Heart right ventricle (tissue), 16 donors: ENCODE measurements around the gene KCTD1. TPM values are rescaled to one million over a fixed set of nuclear protein-coding genes. Genes with fewer than 3 reads are reported as not detected.

Experiments used
- ATAC-seq, 8 donors: fragments of 200-7000 bp; cut with Tn5 transposase; one replicate each; pipeline ENCODE4 v1.9.1; 2020; ENCODE audit warnings: mild to moderate bottlenecking in 8 of 8, moderate library complexity in 8 of 8, moderate number of reproducible peaks in 1 of 8
- DNase-seq, 2 donors: peaks; one replicate each; pipeline ENCODE4 v3.0.0-alpha.2; 2020
- H3K27ac ChIP-seq, 10 donors: fragments of 200-600 bp; sonication (generic) in 2 of 10; one replicate each; pipeline versions ENCODE4 v1.5.0 to v1.8.0; 2020 to 2022; ENCODE audit warnings: mild to moderate bottlenecking in 3 of 10
- H3K27me3 ChIP-seq, 7 donors: fragments of 200-600 bp; one replicate each; pipeline ENCODE4 v1.8.0; 2021 to 2022; ENCODE audit warnings: mild to moderate bottlenecking in 2 of 7
- H3K36me3 ChIP-seq, 9 donors: fragments of 200-600 bp; sonication (generic) in 1 of 9; one replicate each; pipeline versions ENCODE4 v1.5.0 to v1.8.0; 2020 to 2022; ENCODE audit warnings: mild to moderate bottlenecking in 2 of 9
- H3K4me1 ChIP-seq, 9 donors: fragments of 200-600 bp; sonication (generic) in 1 of 9; one replicate each; pipeline versions ENCODE4 v1.5.0 to v1.8.0; 2020 to 2022; ENCODE audit warnings: mild to moderate bottlenecking in 4 of 9
- H3K4me3 ChIP-seq, 10 donors: fragments of 200-600 bp; sonication (generic) in 2 of 10; one replicate each; pipeline versions ENCODE4 v1.5.0 to v1.8.0; 2020 to 2022; ENCODE audit warnings: mild to moderate bottlenecking in 7 of 10, moderate library complexity in 2 of 10
- H3K9me3 ChIP-seq, 11 donors: fragments of 200-600 bp in 10 of 11; sonication (generic) in 2 of 11; one replicate each; pipeline versions ENCODE4 v1.5.0 to v1.8.0; 2013 to 2022; ENCODE audit warnings: mild to moderate bottlenecking in 2 of 11, control low read depth in 1 of 11, moderate library complexity in 1 of 11
- WGBS, 2 donors: extraction: QIAGEN DNeasy Blood & Tissue Kit; methylation state at CpG; one replicate each; pipeline ENCODE4 v1.1.7; 2013; ENCODE audit warnings: inconsistent platforms in 1 of 2; 5-methylcytosine and 5-hydroxymethylcytosine counted together
- intact Hi-C, 10 donors: fragments of 100-400 bp; cut with DNase I; formaldehyde crosslinking; loops; one replicate each; pipeline versions ENCODE4 v1.11.1 to v1.14.2; 2022
- polyA plus RNA-seq, 2 donors: library from polyadenylated mRNA; stranded (reverse); fragments of 200-250 nt; gene quantifications; one replicate each; pipeline ENCODE4 v1.2.3, GENCODE V29; 2013
- total RNA-seq, 10 donors: library from RNA; stranded (reverse); fragmentation: NEBNext Ultra II Directional in 3 of 10; extraction: Animal tissue kit (Norgen Biotek cat#: 25700) in 3 of 10; gene quantifications; one replicate each; pipeline versions ENCODE4 v1.2.1 to v1.2.4, GENCODE V29; 2021 to 2023
- TF ChIP-seq, protein P1 (sequence below), 9 donors: fragments of 200-600 bp; sonication (generic) in 2 of 9; IDR thresholded peaks; one replicate each; pipeline versions ENCODE4 v1.5.0 to v1.8.0; 2021 to 2022; ENCODE audit warnings: antibody characterized with exemption in 9 of 9, mild to moderate bottlenecking in 5 of 9, moderate library complexity in 1 of 9
- donor health status: Arrhythmogenic right ventricular cardiomyopathy.
- donor health status: ischemic (EF 13 %, LVEDD 7.1; RV severe dilation, severe dysfunction).
- donor health status: healthy with polysubstance abuse.
- donor health status: DM: no; HTN: yes; CAD: no.
- donor health status: DM: no; HTN: no; CAD: no.
- donor health status: ischemic (EF 25% LVEDD 6.9; RV normal size, moderate dysfunction).
- donor health status: ischemic (EF 25% LVEDD 5.7; RV mildly dilated, moderate dysfunction).
- donor health status: healthy.
- donor health status: DM: yes; HTN: yes; CAD: no.
- donor health status: Ischemic cardiomyopathy.
- donor health status: ischemic (EF 35%, LVEDD 5.7; RV mildly dilated, moderate dysfunction).
- donor health status: nonischemic (EF 11% LVEDD 7.7; RV severe dilation, severe dysfunction).
- donor health status: DM: yes; HTN: yes; CAD: no.
- donor health status: PGD.
- donor health status: ischemic (EF 29% LVEDD 5.4; RV normal size, mild dysfunction).
- donor health status: nonischemic (EF 23%, LVEDD 6.1; RV moderate dilation, normal function).

Gene KCTD1
- total and polyA plus RNA-seq, 12 donors: 7.5 to 16.7 (median 10.7) TPM

DNA sequence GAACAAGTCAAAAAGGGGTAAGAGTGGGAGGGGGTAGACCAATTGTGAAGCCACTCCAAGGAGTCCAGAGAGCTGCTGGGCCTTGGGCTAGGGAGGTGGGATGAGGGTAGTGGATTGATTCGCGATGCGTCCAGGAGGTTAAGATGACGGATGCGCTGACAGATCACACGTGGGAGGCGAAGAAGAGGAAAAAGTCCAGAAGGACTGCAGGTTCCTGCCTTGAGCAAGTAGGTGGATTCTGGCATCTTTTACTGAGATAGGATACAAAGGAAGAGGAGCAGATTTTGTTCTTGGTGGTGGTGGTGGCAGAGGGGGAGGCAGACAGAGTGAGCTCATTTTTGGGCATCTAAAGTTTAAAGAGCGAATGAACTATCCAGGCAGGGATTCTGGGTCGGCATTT is 76.5 kb downstream of the KCTD1 start:
- intact Hi-C loops: no loop called here
- Histone ChIP-seq H3K4me3 (no peak overlapping the region), H3K36me3 (peaks cover 0 to 30% (median 0%) of the 10 kb centered on the region in 9 donors), H3K9me3 (no peaks in the 10 kb centered on the region), H3K27me3 (no peaks in the 10 kb centered on the region), H3K27ac (no peak overlapping the region), H3K4me1 (peaks cover 0 to 17% (median 3%) of the 10 kb centered on the region in 9 donors)
- WGBS, 2 donors: 89 to 92% methylated on average over 9 of the region's 9 CpGs
- ATAC-seq: no peak
- DNase-seq: no peak
- TF ChIP-seq, protein P1, sequence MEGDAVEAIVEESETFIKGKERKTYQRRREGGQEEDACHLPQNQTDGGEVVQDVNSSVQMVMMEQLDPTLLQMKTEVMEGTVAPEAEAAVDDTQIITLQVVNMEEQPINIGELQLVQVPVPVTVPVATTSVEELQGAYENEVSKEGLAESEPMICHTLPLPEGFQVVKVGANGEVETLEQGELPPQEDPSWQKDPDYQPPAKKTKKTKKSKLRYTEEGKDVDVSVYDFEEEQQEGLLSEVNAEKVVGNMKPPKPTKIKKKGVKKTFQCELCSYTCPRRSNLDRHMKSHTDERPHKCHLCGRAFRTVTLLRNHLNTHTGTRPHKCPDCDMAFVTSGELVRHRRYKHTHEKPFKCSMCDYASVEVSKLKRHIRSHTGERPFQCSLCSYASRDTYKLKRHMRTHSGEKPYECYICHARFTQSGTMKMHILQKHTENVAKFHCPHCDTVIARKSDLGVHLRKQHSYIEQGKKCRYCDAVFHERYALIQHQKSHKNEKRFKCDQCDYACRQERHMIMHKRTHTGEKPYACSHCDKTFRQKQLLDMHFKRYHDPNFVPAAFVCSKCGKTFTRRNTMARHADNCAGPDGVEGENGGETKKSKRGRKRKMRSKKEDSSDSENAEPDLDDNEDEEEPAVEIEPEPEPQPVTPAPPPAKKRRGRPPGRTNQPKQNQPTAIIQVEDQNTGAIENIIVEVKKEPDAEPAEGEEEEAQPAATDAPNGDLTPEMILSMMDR (IDR thresholded peaks at IDR 0.05): no peak

DNA sequence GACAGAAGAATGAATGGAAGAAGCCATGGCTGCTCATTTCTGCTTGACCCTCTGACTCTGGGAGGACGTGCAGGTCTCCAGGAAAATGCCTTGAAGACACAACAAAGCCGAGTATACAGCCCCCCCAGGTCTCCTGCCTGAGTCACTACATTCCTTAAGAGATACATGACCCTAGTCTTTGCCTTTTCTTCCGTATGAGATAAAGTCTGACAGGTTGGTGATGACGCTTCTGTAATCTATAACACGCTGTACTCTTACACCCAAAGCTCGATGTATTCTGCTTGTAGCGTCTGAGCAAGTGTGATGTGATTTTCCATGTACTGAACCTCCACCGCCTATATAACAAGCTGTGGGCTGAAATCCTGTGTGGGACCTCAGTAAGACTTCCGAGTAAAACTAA is 77.3 kb downstream of the KCTD1 start:
- TF ChIP-seq, protein P1 (IDR thresholded peaks at IDR 0.05): no peak
- ATAC-seq: peak in 1 of 8 donors; percentile 64
- DNase-seq: no peak
- Histone ChIP-seq H3K4me3 (no peak overlapping the region), H3K36me3 (peaks cover 0 to 23% (median 0%) of the 10 kb centered on the region in 9 donors), H3K4me1 (peaks cover 0 to 17% (median 3%) of the 10 kb centered on the region in 9 donors), H3K9me3 (no peaks in the 10 kb centered on the region), H3K27me3 (no peaks in the 10 kb centered on the region), H3K27ac (no peak overlapping the region)
- intact Hi-C loops: no loop called here
- 65 to 68% methylated on average over 9 of the region's 9 CpGs for WGBS, 2 donors

DNA sequence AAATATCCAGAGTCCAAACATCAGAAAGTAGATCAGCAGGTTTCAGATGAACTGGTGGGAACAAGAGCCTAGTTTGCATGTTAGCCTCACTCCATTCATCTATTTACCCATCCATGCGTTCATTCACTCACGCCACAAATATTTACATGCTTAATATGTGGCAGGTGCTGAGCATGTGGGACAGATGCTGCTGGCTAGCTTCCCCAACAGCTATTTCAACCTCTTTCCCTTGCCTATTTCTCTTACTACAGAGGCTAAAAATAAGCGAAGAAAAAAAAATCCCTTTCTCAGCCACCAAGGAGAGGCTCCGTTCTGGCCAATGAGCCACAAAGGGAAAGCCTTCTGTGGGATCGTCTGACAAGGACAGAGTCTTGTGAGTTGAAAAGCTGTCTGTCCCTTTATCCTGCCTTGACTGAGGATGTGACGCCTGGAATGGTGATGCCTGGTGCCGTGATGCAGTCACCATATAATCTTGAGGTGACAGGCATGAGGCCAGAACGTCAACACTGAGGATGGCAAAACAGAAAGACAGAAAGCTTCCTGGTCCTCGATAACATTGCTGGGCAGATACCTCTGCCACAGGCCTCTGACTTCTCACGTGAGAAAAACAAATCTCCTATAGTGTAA is 78.2 kb downstream of the KCTD1 start:
- intact Hi-C loops: no loop called here
- DNase-seq: no peak
- peak in 3 of 8 donors; percentile 40 to 61 (median 48) for ATAC-seq
- WGBS, 2 donors: 42 to 50% methylated on average over 10 of the region's 10 CpGs
- Histone ChIP-seq H3K27me3 (no peaks in the 10 kb centered on the region), H3K27ac (no peak overlapping the region), H3K36me3 (peaks cover 0 to 14% (median 0%) of the 10 kb centered on the region in 9 donors), H3K4me1 (peaks cover 0 to 17% (median 3%) of the 10 kb centered on the region in 9 donors), H3K4me3 (no peak overlapping the region), H3K9me3 (no peaks in the 10 kb centered on the region)
- TF ChIP-seq, protein P1 (IDR thresholded peaks at IDR 0.05): no peak

DNA sequence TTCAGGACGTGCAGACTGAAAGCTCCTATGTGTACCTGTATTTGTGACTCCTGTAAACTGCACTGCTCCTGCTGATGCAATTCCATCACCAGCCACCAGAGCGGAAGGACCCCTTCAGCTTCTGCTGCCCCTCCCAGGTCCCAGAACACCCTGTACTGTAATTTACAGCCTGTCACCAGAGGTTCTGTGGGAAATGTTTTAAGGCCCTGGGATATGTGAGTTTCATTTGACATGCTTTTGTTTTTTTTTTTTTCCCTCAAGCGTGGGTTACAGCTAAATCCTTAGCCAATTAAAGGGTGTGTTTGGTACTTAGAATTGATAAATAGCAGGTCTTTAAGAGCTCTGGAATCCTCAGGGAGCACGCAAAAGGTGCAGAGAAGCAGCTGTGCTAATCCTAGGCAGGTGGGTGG is 79.4 kb downstream of the KCTD1 start:
- Histone ChIP-seq H3K36me3 (peaks cover 0 to 10% (median 0%) of the 10 kb centered on the region in 9 donors), H3K4me1 (peaks cover 0 to 17% (median 3%) of the 10 kb centered on the region in 9 donors), H3K27ac (no peak overlapping the region), H3K27me3 (no peaks in the 10 kb centered on the region), H3K4me3 (no peak overlapping the region), H3K9me3 (no peaks in the 10 kb centered on the region)
- no peak for DNase-seq
- intact Hi-C loops: loop anchor here in 2 of 10 donors (10.0 kb wide), 3 partner anchors 46 to 96 kb away; no protein-coding TSS in a partner anchor
- WGBS, 2 donors: 89 to 90% methylated on average over 4 of the region's 4 CpGs
- TF ChIP-seq, protein P1 (IDR thresholded peaks at IDR 0.05): peak in 7 of 9 donors; percentile 31 to 43 (median 39)
- ATAC-seq: no peak
